ENCODE data around the gene RAD51B. TPM values are rescaled to one million over a fixed set of nuclear protein-coding genes. Genes with fewer than 3 reads are reported as not detected.

RAD51B gene
- total and polyA plus RNA-seq, 9 of the 15 experiments (the other 6 are each of a cell fraction or from before 2014, with no cell fraction given): 8.5 to 17.3 (median 11.3) TPM

DNA sequence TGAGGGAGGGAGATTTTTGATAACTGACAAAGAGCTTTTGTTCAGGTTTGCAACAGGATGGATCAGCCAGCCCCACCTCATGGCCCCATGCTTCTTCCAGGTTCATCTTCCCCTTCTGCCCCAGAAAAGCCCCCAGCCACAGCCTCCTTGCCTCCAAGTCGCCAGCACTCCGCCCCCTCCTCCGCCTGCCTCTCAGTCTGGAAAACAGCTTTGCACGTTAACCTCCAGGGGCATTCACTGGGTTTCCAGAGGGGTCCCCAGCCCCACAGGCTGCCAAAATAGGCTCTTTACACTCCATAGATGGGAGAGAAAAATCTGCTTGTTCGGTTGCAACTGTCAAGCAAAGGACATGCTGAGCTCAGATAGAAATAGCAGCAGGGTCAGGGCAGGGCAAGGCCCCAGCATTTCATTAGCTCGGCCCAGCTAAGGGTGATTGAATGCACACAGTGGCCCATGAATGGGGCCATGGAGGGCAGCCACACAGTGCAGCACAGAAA, 719.7 kb downstream of the RAD51B start (continued):
- TF ChIP-seq, protein P1, sequence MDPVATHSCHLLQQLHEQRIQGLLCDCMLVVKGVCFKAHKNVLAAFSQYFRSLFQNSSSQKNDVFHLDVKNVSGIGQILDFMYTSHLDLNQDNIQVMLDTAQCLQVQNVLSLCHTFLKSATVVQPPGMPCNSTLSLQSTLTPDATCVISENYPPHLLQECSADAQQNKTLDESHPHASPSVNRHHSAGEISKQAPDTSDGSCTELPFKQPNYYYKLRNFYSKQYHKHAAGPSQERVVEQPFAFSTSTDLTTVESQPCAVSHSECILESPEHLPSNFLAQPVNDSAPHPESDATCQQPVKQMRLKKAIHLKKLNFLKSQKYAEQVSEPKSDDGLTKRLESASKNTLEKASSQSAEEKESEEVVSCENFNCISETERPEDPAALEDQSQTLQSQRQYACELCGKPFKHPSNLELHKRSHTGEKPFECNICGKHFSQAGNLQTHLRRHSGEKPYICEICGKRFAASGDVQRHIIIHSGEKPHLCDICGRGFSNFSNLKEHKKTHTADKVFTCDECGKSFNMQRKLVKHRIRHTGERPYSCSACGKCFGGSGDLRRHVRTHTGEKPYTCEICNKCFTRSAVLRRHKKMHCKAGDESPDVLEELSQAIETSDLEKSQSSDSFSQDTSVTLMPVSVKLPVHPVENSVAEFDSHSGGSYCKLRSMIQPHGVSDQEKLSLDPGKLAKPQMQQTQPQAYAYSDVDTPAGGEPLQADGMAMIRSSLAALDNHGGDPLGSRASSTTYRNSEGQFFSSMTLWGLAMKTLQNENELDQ (CRISPR knock-in tag; IDR thresholded peaks at IDR 0.05; ENCODE audit: borderline replicate concordance): no peak
- no peak for TF ChIP-seq CCAR2 (IDR thresholded peaks at IDR 0.05; ENCODE audit: low read depth, low read length)
- TF ChIP-seq, protein P2, sequence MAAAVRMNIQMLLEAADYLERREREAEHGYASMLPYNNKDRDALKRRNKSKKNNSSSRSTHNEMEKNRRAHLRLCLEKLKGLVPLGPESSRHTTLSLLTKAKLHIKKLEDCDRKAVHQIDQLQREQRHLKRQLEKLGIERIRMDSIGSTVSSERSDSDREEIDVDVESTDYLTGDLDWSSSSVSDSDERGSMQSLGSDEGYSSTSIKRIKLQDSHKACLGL (CRISPR knock-in tag; IDR thresholded peaks at IDR 0.05; ENCODE audit: borderline replicate concordance, poor library complexity, severe bottlenecking): no peak

DNA sequence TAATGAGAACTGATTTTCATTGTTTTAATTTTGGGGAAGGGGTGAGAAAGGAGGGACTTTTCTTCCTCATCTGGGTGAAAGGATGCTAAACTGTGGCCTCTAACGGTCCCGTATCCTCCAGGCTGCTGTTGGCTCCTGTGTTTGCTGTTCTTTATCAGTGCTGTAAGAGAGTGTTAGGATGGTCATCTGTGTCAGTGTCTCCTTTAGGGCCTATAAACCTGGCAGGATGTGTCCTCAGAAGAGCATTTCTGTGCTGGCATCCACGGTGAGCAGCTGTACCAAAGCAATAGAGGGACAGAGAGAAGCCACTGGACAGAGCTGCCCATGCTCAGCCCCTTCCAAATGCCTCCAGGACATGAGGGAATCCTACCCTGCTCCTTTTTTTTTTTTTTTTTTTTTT, 720.2 kb downstream of the RAD51B start:
- Histone ChIP-seq H3K36me3 (ENCODE audit: control insufficient read depth, insufficient read depth, low read length) (no peaks in the 10 kb centered on the region), H4K20me1 (replicated peaks; ENCODE audit: control insufficient read depth, insufficient read depth, low read length) (no peaks in the 10 kb centered on the region), H3K27me3 (ENCODE audit: control insufficient read depth in 2 of 2, insufficient read depth in 2 of 2, low read length in 2 of 2) (no peaks in the 10 kb centered on the region), H3K27ac (ENCODE audit: extremely low read depth, low read depth, low read length) (no peak overlapping the region), H3K79me2 (ENCODE audit: control insufficient read depth, insufficient read depth, low read length) (no peaks in the 10 kb centered on the region), H3K4me3 (no peak overlapping the region), H2AFZ (ENCODE audit: low read depth, low read length) (no peak overlapping the region), H3K4me1 (replicated peaks in 1 of 2; ENCODE audit: control insufficient read depth in 2 of 2, insufficient read depth in 2 of 2, low read length in 2 of 2) (no peaks in the 10 kb centered on the region), H3K9me3 (replicated peaks; ENCODE audit: control insufficient read depth, insufficient read depth, low read depth, low read length) (no peaks in the 10 kb centered on the region), H3K9ac (ENCODE audit: insufficient read depth in 1 of 2, low read depth in 2 of 2, low read length in 2 of 2) (no peak overlapping the region), H3K4me2 (ENCODE audit: insufficient read depth, low read length) (no peak overlapping the region), H3K9me1 (ENCODE audit: control insufficient read depth, insufficient read depth, low read length) (no peaks in the 10 kb centered on the region)
- ATAC-seq: no peak
- BruUV-seq (replicated peaks): no TSS peak
- intact Hi-C loops (cut with micrococcal nuclease) (no loop called here), in situ Hi-C loops (cut with MboI) (no loop called here)
- WGBS (ENCODE audit: insufficient coverage, low coverage, missing lambda C conversion rate): 18% methylated on average over 3 of the region's 3 CpGs
- no peak for TF ChIP-seq BHLHE40 (IDR thresholded peaks at IDR 0.05; ENCODE audit: low read length)
- ChIA-PET POLR2A (interaction anchor here (0.8 kb wide), 1 partner anchor 14 kb away, joined by 3 read pairs; no protein-coding TSS in a partner anchor), CTCF (ENCODE audit: low intra/inter-chr PET ratio) (no interaction called here)
- no peak for FAIRE-seq
- no peak for DNase-seq (ENCODE audit: extremely low read depth in 1 of 4, low spot score in 3 of 4)

Measured in K562 (cell line).